TTC549 (cell line): Measurements from ENCODE around the gene DHDH.

Experiments
- FAIRE-seq: peaks from 2 replicates; lab custom pipeline; 2012; peaks lifted over from hg19 to GRCh38; lab: Jason Lieb, UNC

Gene DHDH

GRCh38 chr19:48967346-48968178 lies 34.1 kb downstream of the DHDH start:
- no peak for FAIRE-seq

- no peak for FAIRE-seq
Observed at GRCh38 chr19:48968179-48968661, 34.7 kb downstream of the DHDH start.

GRCh38 chr19:48968813-48969218 lies 35.3 kb downstream of the DHDH start:
- no peak for FAIRE-seq

GRCh38 chr19:48969276-48970138 lies 36.0 kb downstream of the DHDH start:
- peak; percentile 93 for FAIRE-seq

- no peak for FAIRE-seq
Observed at GRCh38 chr19:48970139-48970766, 36.8 kb downstream of the DHDH start.

- peak; percentile 46 for FAIRE-seq
Observed at GRCh38 chr19:48970923-48971395, 37.5 kb downstream of the DHDH start.

- no peak for FAIRE-seq
Observed at GRCh38 chr19:48975947-48976847, 42.7 kb downstream of the DHDH start.

- FAIRE-seq, result no peak
Observed at GRCh38 chr19:48977061-48977460, 43.6 kb downstream of the DHDH start.

- no peak for FAIRE-seq
Observed at GRCh38 chr19:48982280-48982679, 48.8 kb downstream of the DHDH start.

- no peak for FAIRE-seq
Observed at GRCh38 chr19:48985711-48986110, 52.2 kb downstream of the DHDH start.

GRCh38 chr19:48986211-48986610 lies 52.7 kb downstream of the DHDH start:
- no peak for FAIRE-seq

- no peak for FAIRE-seq
Observed at GRCh38 chr19:48987323-48987722, 53.8 kb downstream of the DHDH start.

- no peak for FAIRE-seq
Observed at GRCh38 chr19:48988286-48988685, 54.8 kb downstream of the DHDH start.

GRCh38 chr19:48988860-48989259 lies 55.4 kb downstream of the DHDH start:
- FAIRE-seq, result no peak

GRCh38 chr19:48989701-48990291 lies 56.3 kb downstream of the DHDH start:
- FAIRE-seq, result no peak

GRCh38 chr19:48990400-48990799 lies 56.9 kb downstream of the DHDH start:
- no peak for FAIRE-seq

GRCh38 chr19:48991011-48991609 lies 57.6 kb downstream of the DHDH start:
- no peak for FAIRE-seq

- no peak for FAIRE-seq
Observed at GRCh38 chr19:48991873-48992580, 58.5 kb downstream of the DHDH start.

- FAIRE-seq, result no peak
Observed at GRCh38 chr19:48992581-48993174, 59.2 kb downstream of the DHDH start.
